Suprapubic skin (tissue), 3 donors: ENCODE results near the gene SYNRG.

Experiments used
- CTCF ChIP-seq, 2 donors: fragments of 200-600 bp in 1 of 2; fragments of 450-650 bp in 1 of 2; sonication (generic) in 1 of 2; IDR thresholded peaks; one replicate each; pipeline ENCODE4 v1.5.1; 2016 to 2019; ENCODE audit warnings: antibody characterized with exemption in 2 of 2, mild to moderate bottlenecking in 1 of 2, moderate library complexity in 1 of 2
- EP300 ChIP-seq: sonication (generic); formaldehyde crosslinking; IDR thresholded peaks from one replicate; pipeline ENCODE4 v1.6.1; 2017; ENCODE audit warnings: antibody characterized with exemption
- POLR2A ChIP-seq, 2 donors: fragments of 450-650 bp; IDR thresholded peaks; one replicate each; pipeline ENCODE4 v1.6.1; 2017; ENCODE audit warnings: antibody characterized with exemption in 2 of 2, mild to moderate bottlenecking in 2 of 2, moderate library complexity in 2 of 2

- TF ChIP-seq CTCF (IDR thresholded peaks at IDR 0.05) (no peak), EP300 (no peak), POLR2A (IDR thresholded peaks at IDR 0.05) (no peak)
Measured at GRCh38 chr17:37562016-37562745, 47.0 kb downstream of the SYNRG start.
